HEK293 (cell line): ENCODE results near the gene LYPD5.

Source experiments
- ATF2 ChIP-seq: fragments of 450-650 bp; formaldehyde crosslinking; IDR thresholded peaks from 2 replicates; pipeline ENCODE4 v1.5.1; 2016; ENCODE audit warnings: missing biosample characterization, missing genetic modification characterization, low read depth
- BCL11A ChIP-seq: fragments of 450-650 bp; formaldehyde crosslinking; IDR thresholded peaks from 2 replicates; pipeline ENCODE4 v1.5.1; 2016; ENCODE audit warnings: low read depth, missing biosample characterization, missing genetic modification characterization
- FEZF1 ChIP-seq: fragments of 450-650 bp; formaldehyde crosslinking; IDR thresholded peaks from 2 replicates; pipeline ENCODE4 v1.5.1; 2016; ENCODE audit warnings: missing biosample characterization, missing genetic modification characterization
- GLI2 ChIP-seq: fragments of 450-650 bp; formaldehyde crosslinking; IDR thresholded peaks from 2 replicates; pipeline ENCODE4; 2017; ENCODE audit warnings: missing biosample characterization, missing genetic modification characterization, low read depth, borderline replicate concordance
- HIC1 ChIP-seq: fragments of 450-650 bp; formaldehyde crosslinking; IDR thresholded peaks from 2 replicates; pipeline ENCODE4 v1.5.1; 2016; ENCODE audit warnings: missing biosample characterization, missing genetic modification characterization
- HOXC10 ChIP-seq: sonication (generic); formaldehyde crosslinking; IDR thresholded peaks from 2 replicates; pipeline ENCODE4 v1.8.1; 2023; ENCODE audit warnings: mild to moderate bottlenecking, missing genetic modification reagents
- KLF7 ChIP-seq: fragments of 450-650 bp; formaldehyde crosslinking; IDR thresholded peaks from 2 replicates; pipeline ENCODE4 v1.5.1; 2016; ENCODE audit warnings: missing biosample characterization, missing genetic modification characterization, borderline replicate concordance
- YY1 ChIP-seq: fragments of 450-650 bp; formaldehyde crosslinking; IDR thresholded peaks from 2 replicates; pipeline ENCODE4 v1.5.1; 2018; ENCODE audit warnings: missing biosample characterization, missing genetic modification characterization
- YY2 ChIP-seq: fragments of 450-650 bp; formaldehyde crosslinking; IDR thresholded peaks from 2 replicates; pipeline ENCODE4 v1.5.1; 2016; ENCODE audit warnings: missing biosample characterization, missing genetic modification characterization
- ZBTB1 ChIP-seq: fragments of 450-650 bp; formaldehyde crosslinking; IDR thresholded peaks from 2 replicates; pipeline ENCODE4 v1.5.1; 2016; ENCODE audit warnings: missing biosample characterization, missing genetic modification characterization
- ZBTB17 ChIP-seq: fragments of 450-650 bp; formaldehyde crosslinking; IDR thresholded peaks from 2 replicates; pipeline ENCODE4 v1.5.1; 2016; ENCODE audit warnings: missing biosample characterization, missing genetic modification characterization
- ZFP3 ChIP-seq: fragments of 450-650 bp; formaldehyde crosslinking; IDR thresholded peaks from 2 replicates; pipeline ENCODE4 v1.5.1; 2016; ENCODE audit warnings: low read depth, missing biosample characterization, missing genetic modification characterization
- ZFP37 ChIP-seq: fragments of 450-650 bp; formaldehyde crosslinking; IDR thresholded peaks from 2 replicates; pipeline ENCODE4 v1.5.1; 2016; ENCODE audit warnings: missing biosample characterization, missing genetic modification characterization
- ZNF10 ChIP-seq: fragments of 450-650 bp; formaldehyde crosslinking; IDR thresholded peaks from 2 replicates; pipeline ENCODE4 v1.5.1; 2017; ENCODE audit warnings: missing biosample characterization, missing genetic modification characterization
- ZNF140 ChIP-seq: fragments of 450-650 bp; formaldehyde crosslinking; IDR thresholded peaks from 2 replicates; pipeline ENCODE4 v1.5.1; 2016; ENCODE audit warnings: missing biosample characterization, missing genetic modification characterization
- ZNF169 ChIP-seq: fragments of 450-650 bp; formaldehyde crosslinking; IDR thresholded peaks from 2 replicates; pipeline ENCODE4 v1.5.1; 2016; ENCODE audit warnings: missing biosample characterization, missing genetic modification characterization
- ZNF202 ChIP-seq: fragments of 450-650 bp; formaldehyde crosslinking; IDR thresholded peaks from 2 replicates; pipeline ENCODE4 v1.5.1; 2016; ENCODE audit warnings: missing biosample characterization, missing genetic modification characterization, borderline replicate concordance
- ZNF24 ChIP-seq: fragments of 450-650 bp; formaldehyde crosslinking; IDR thresholded peaks from 2 replicates; pipeline ENCODE4 v1.5.1; 2016; ENCODE audit warnings: missing biosample characterization, missing genetic modification characterization
- ZNF292 ChIP-seq: fragments of 450-650 bp; formaldehyde crosslinking; IDR thresholded peaks from 2 replicates; pipeline ENCODE4 v1.5.1; 2016; ENCODE audit warnings: low read depth, missing biosample characterization, missing genetic modification characterization, borderline replicate concordance
- ZNF335 ChIP-seq: fragments of 450-650 bp; formaldehyde crosslinking; conservative IDR thresholded peaks from 2 replicates; pipeline ENCODE4 v1.5.1; 2016; ENCODE audit warnings: missing biosample characterization, missing genetic modification characterization
- ZNF350 ChIP-seq: fragments of 450-650 bp; formaldehyde crosslinking; IDR thresholded peaks from 2 replicates; pipeline ENCODE4 v1.5.0; 2017; ENCODE audit warnings: missing biosample characterization, mild to moderate bottlenecking, missing genetic modification characterization
- ZNF37A ChIP-seq: fragments of 450-650 bp; IDR thresholded peaks from 2 replicates; pipeline ENCODE4 v1.5.1; 2018; ENCODE audit warnings: missing biosample characterization, missing genetic modification characterization
- ZNF394 ChIP-seq: fragments of 450-650 bp; formaldehyde crosslinking; IDR thresholded peaks from 2 replicates; pipeline ENCODE4 v1.5.1; 2016; ENCODE audit warnings: missing biosample characterization, missing genetic modification characterization, mild to moderate bottlenecking, moderate library complexity, borderline replicate concordance
- ZNF423 ChIP-seq: fragments of 450-650 bp; formaldehyde crosslinking; IDR thresholded peaks from 2 replicates; pipeline ENCODE4 v1.5.1; 2016; ENCODE audit warnings: missing biosample characterization, missing genetic modification characterization
- ZNF449 ChIP-seq: fragments of 450-650 bp; formaldehyde crosslinking; IDR thresholded peaks from 2 replicates; pipeline ENCODE4 v1.5.1; 2017; ENCODE audit warnings: missing biosample characterization, mild to moderate bottlenecking, missing genetic modification characterization, moderate library complexity
- ZNF473 ChIP-seq: fragments of 450-650 bp; formaldehyde crosslinking; IDR thresholded peaks from 2 replicates; pipeline ENCODE4 v1.5.1; 2017; ENCODE audit warnings: missing biosample characterization, missing genetic modification characterization
- ZNF510 ChIP-seq: fragments of 450-650 bp; formaldehyde crosslinking; IDR thresholded peaks from 2 replicates; pipeline ENCODE4 v1.5.1; 2018; ENCODE audit warnings: mild to moderate bottlenecking, missing genetic modification characterization, missing biosample characterization; ENCODE audit not compliant: insufficient replicate concordance
- ZNF549 ChIP-seq: fragments of 450-650 bp; IDR thresholded peaks from 2 replicates; pipeline ENCODE4 v1.5.1; 2018; ENCODE audit warnings: missing biosample characterization, missing genetic modification characterization, mild to moderate bottlenecking, inconsistent platforms, moderate library complexity
- ZNF610 ChIP-seq: fragments of 450-650 bp; formaldehyde crosslinking; IDR thresholded peaks from 2 replicates; pipeline ENCODE4 v1.5.1; 2016; ENCODE audit warnings: missing biosample characterization, missing genetic modification characterization, borderline replicate concordance
- ZNF621 ChIP-seq: fragments of 450-650 bp; formaldehyde crosslinking; IDR thresholded peaks from 2 replicates; pipeline ENCODE4 v1.5.1; 2017; ENCODE audit warnings: missing biosample characterization, missing genetic modification characterization
- ZNF777 ChIP-seq: fragments of 450-650 bp; formaldehyde crosslinking; IDR thresholded peaks from 2 replicates; pipeline ENCODE4 v1.5.1; 2017; ENCODE audit warnings: missing biosample characterization, missing genetic modification characterization, borderline replicate concordance
- ZXDB ChIP-seq: fragments of 450-650 bp; formaldehyde crosslinking; IDR thresholded peaks from 2 replicates; pipeline ENCODE4 v1.5.1; 2016; ENCODE audit warnings: missing biosample characterization, missing genetic modification characterization
- TF ChIP-seq, protein P1 (sequence below): fragments of 450-650 bp; formaldehyde crosslinking; IDR thresholded peaks from 2 replicates; pipeline ENCODE4 v1.5.1; 2016; ENCODE audit warnings: missing biosample characterization, missing genetic modification characterization
- TF ChIP-seq, protein P2 (sequence below): fragments of 450-650 bp; formaldehyde crosslinking; IDR thresholded peaks from 2 replicates; pipeline ENCODE4 v1.5.1; 2016; ENCODE audit warnings: missing biosample characterization, missing genetic modification characterization

Gene LYPD5

GRCh38 chr19:43755256-43755801, 46.9 kb downstream of the LYPD5 start (continued):
- TF ChIP-seq, protein P1, sequence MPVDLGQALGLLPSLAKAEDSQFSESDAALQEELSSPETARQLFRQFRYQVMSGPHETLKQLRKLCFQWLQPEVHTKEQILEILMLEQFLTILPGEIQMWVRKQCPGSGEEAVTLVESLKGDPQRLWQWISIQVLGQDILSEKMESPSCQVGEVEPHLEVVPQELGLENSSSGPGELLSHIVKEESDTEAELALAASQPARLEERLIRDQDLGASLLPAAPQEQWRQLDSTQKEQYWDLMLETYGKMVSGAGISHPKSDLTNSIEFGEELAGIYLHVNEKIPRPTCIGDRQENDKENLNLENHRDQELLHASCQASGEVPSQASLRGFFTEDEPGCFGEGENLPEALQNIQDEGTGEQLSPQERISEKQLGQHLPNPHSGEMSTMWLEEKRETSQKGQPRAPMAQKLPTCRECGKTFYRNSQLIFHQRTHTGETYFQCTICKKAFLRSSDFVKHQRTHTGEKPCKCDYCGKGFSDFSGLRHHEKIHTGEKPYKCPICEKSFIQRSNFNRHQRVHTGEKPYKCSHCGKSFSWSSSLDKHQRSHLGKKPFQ (tag by site-specific recombination), result no peak
- no peak for TF ChIP-seq ZNF350 (tag by site-specific recombination)
- TF ChIP-seq KLF7, result peak; percentile 21; the same call in 1 of the 2 replicates
- TF ChIP-seq ZNF292 (tag by site-specific recombination), result no peak
- peak; percentile 14; the same call in 1 of the 2 replicates for TF ChIP-seq BCL11A (tag by site-specific recombination)
- TF ChIP-seq ZNF473 (tag by site-specific recombination), result no peak
- peak; percentile 3; the same call in 1 of the 2 replicates for TF ChIP-seq ZBTB17
- no peak for TF ChIP-seq ZNF37A (tag by site-specific recombination)
- TF ChIP-seq ZFP3 (tag by site-specific recombination), result peak; percentile 16; the same call in 1 of the 2 replicates
- no peak for TF ChIP-seq ZNF202
- TF ChIP-seq ZBTB1 (tag by site-specific recombination), result no peak
- no peak; the same call in 1 of the 2 replicates for TF ChIP-seq ZNF610
- no peak for TF ChIP-seq ZNF549
- no peak for TF ChIP-seq GLI2 (tag by site-specific recombination)
- no peak for TF ChIP-seq ZNF449 (tag by site-specific recombination)
- no peak; the same call in 1 of the 2 replicates for TF ChIP-seq ZNF423 (tag by site-specific recombination)
- TF ChIP-seq ZNF169 (tag by site-specific recombination), result no peak
- 0 out of 2 replicates have a peak, but pooled peaks have one; percentile 12 for TF ChIP-seq YY2 (tag by site-specific recombination)
- TF ChIP-seq ZNF10, result no peak
- no peak; the same call in 1 of the 2 replicates for TF ChIP-seq FEZF1 (tag by site-specific recombination)
- peak; percentile 85 for TF ChIP-seq ZFP37
- TF ChIP-seq ZNF777 (tag by site-specific recombination), result no peak; the same call in 1 of the 2 replicates
- TF ChIP-seq ZNF621 (tag by site-specific recombination), result no peak
- TF ChIP-seq ZNF140 (tag by site-specific recombination), result no peak
- no peak for TF ChIP-seq ATF2 (tag by site-specific recombination)
- no peak for TF ChIP-seq YY1 (tag by site-specific recombination)
- TF ChIP-seq ZXDB, result no peak
- TF ChIP-seq, protein P2, sequence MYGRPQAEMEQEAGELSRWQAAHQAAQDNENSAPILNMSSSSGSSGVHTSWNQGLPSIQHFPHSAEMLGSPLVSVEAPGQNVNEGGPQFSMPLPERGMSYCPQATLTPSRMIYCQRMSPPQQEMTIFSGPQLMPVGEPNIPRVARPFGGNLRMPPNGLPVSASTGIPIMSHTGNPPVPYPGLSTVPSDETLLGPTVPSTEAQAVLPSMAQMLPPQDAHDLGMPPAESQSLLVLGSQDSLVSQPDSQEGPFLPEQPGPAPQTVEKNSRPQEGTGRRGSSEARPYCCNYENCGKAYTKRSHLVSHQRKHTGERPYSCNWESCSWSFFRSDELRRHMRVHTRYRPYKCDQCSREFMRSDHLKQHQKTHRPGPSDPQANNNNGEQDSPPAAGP (tag by site-specific recombination), result peak; percentile 14; the same call in 1 of the 2 replicates
- TF ChIP-seq HOXC10 (CRISPR knock-in tag), result no peak
- TF ChIP-seq ZNF394 (tag by site-specific recombination), result peak; percentile 35; the same call in 1 of the 2 replicates
- no peak for TF ChIP-seq ZNF510 (tag by site-specific recombination)
- no peak; the same call in none of the 2 replicates for TF ChIP-seq ZNF24 (tag by site-specific recombination)
- TF ChIP-seq ZNF335 (tag by site-specific recombination), result peak; percentile 36; the same call in 1 of the 2 replicates
- TF ChIP-seq HIC1 (tag by site-specific recombination), result no peak
